MCF 10A (cell line): Measurements from ENCODE around the gene KCNMB1. TPM values are rescaled to one million over a fixed set of nuclear protein-coding genes. Genes with fewer than 3 reads are reported as not detected.

Experiments
- BruUV-seq: library from RNA; stranded (reverse); fragments of 400-500 nt; replicated peaks from 2 replicates; lab custom pipeline; 2021; lab: Mats Ljungman, UMichigan
- CTCF ChIA-PET: fragments of 300-600 bp; sonication (Branson Sonifier 250); formaldehyde crosslinking; extraction: SDS; loops from one replicate; lab custom pipeline; 2021; ENCODE audit warnings: antibody characterized with exemption, inconsistent platforms; lab: Yijun Ruan, JAX
- POLR2A ChIA-PET: fragments of 300-600, 350-650 bp; sonication (Branson Sonifier 250); formaldehyde crosslinking; extraction: SDS; loops from one replicate; lab custom pipeline; 2020; ENCODE audit warnings: antibody characterized with exemption, inconsistent platforms; lab: Yijun Ruan, JAX
- DNase-seq: peaks from one replicate; pipeline ENCODE4 v3.0.0-alpha.2; 2018; ENCODE audit not compliant: unreplicated experiment
- H3K27ac Mint-ChIP-seq: one replicate; pipeline ENCODE4 v1.8.0; 2022; ENCODE audit warnings: mild to moderate bottlenecking, low read depth, mixed read lengths; ENCODE audit not compliant: unreplicated experiment
- H3K27me3 Mint-ChIP-seq: one replicate; pipeline ENCODE4 v1.8.0; 2022; ENCODE audit warnings: mixed read lengths; ENCODE audit not compliant: insufficient read depth, unreplicated experiment
- H3K36me3 Mint-ChIP-seq: one replicate; pipeline ENCODE4 v1.8.0; 2022; ENCODE audit warnings: mild to moderate bottlenecking, moderate library complexity, mixed read lengths; ENCODE audit not compliant: insufficient read depth, unreplicated experiment
- H3K4me1 Mint-ChIP-seq: one replicate; pipeline ENCODE4 v1.8.0; 2022; ENCODE audit warnings: mixed read lengths; ENCODE audit not compliant: insufficient read depth, unreplicated experiment
- H3K4me3 Mint-ChIP-seq: one replicate; pipeline ENCODE4 v1.8.0; 2022; ENCODE audit warnings: mild to moderate bottlenecking, moderate library complexity, mixed read lengths; ENCODE audit not compliant: unreplicated experiment
- H3K9me3 Mint-ChIP-seq: one replicate; pipeline ENCODE4 v1.8.0; 2022; ENCODE audit warnings: mixed read lengths; ENCODE audit not compliant: unreplicated experiment
- CTCF ChIP-seq: fragments of 200-600 bp; IDR thresholded peaks from one replicate; pipeline ENCODE4 v1.8.0; 2022; ENCODE audit warnings: antibody characterized with exemption, mild to moderate bottlenecking; ENCODE audit not compliant: unreplicated experiment
- intact Hi-C: fragments of 100-400 bp; cut with micrococcal nuclease; formaldehyde crosslinking; loops from 2 replicates; pipeline ENCODE4 v1.14.1; 2022
- total RNA-seq: library from RNA; stranded (reverse); gene quantifications from 2 replicates; pipeline ENCODE4 v1.2.3, GENCODE V29; 2022

The KCNMB1 gene
- total RNA-seq, 1 experiment from 2014 or later, result not detected

- Mint-ChIP-seq H3K27ac (no peak overlapping the region), H3K4me1 (no peaks in the 10 kb centered on the region), H3K4me3 (no peak overlapping the region), H3K36me3 (no peaks in the 10 kb centered on the region), H3K27me3 (peaks cover 41% of the 10 kb centered on the region), H3K9me3 (no peaks in the 10 kb centered on the region)
- no TSS peak for BruUV-seq
- ChIA-PET CTCF (interaction anchor here (0.9 to 7.3 kb wide), 17 partner anchors 8 to 247 kb away, joined by 3 to 418 read pairs (median 6); no protein-coding TSS in a partner anchor), POLR2A (no interaction called here)
- intact Hi-C loops, result no loop called here
- TF ChIP-seq CTCF, result no peak
- no peak for DNase-seq
These were observed 41.8 kb upstream of the KCNMB1 start for GRCh38 chr5:170430866-170431437.

GRCh38 chr5:170430256-170430655, 41.1 kb upstream of the KCNMB1 start:
- Mint-ChIP-seq H3K9me3 (no peaks in the 10 kb centered on the region), H3K4me3 (no peak overlapping the region), H3K27me3 (peaks cover 41% of the 10 kb centered on the region), H3K36me3 (no peaks in the 10 kb centered on the region), H3K27ac (no peak overlapping the region), H3K4me1 (no peaks in the 10 kb centered on the region)
- DNase-seq, result no peak
- intact Hi-C loops, result no loop called here
- TF ChIP-seq CTCF, result no peak
- BruUV-seq, result no TSS peak
- ChIA-PET CTCF (interaction anchor here (0.6 to 7.3 kb wide), 5 partner anchors 161 to 205 kb away, joined by 3 to 418 read pairs (median 4); no protein-coding TSS in a partner anchor), POLR2A (no interaction called here)

GRCh38 chr5:170429014-170429413, 39.8 kb upstream of the KCNMB1 start:
- no TSS peak for BruUV-seq
- POLR2A ChIA-PET, result no interaction called here
- no peaks in the 10 kb centered on the region for H3K9me3 Mint-ChIP-seq
- CTCF ChIA-PET, result interaction anchor here (0.6 to 16.9 kb wide), 4 partner anchors 68 to 204 kb away, joined by 4 to 465 read pairs (median 113); no protein-coding TSS in a partner anchor
- TF ChIP-seq CTCF, result no peak
- peaks cover 50% of the 10 kb centered on the region for H3K27me3 Mint-ChIP-seq
- H3K4me3 Mint-ChIP-seq, result no peak overlapping the region
- DNase-seq, result no peak
- H3K27ac Mint-ChIP-seq, result no peak overlapping the region
- H3K4me1 Mint-ChIP-seq, result no peaks in the 10 kb centered on the region
- intact Hi-C loops, result no loop called here
- no peaks in the 10 kb centered on the region for H3K36me3 Mint-ChIP-seq

GRCh38 chr5:170427672-170428236, 38.6 kb upstream of the KCNMB1 start:
- intact Hi-C loops, result no loop called here
- no peaks in the 10 kb centered on the region for H3K4me1 Mint-ChIP-seq
- H3K27me3 Mint-ChIP-seq, result peaks cover 60% of the 10 kb centered on the region
- no TSS peak for BruUV-seq
- H3K4me3 Mint-ChIP-seq, result no peak overlapping the region
- H3K27ac Mint-ChIP-seq, result no peak overlapping the region
- no peak for TF ChIP-seq CTCF
- CTCF ChIA-PET, result interaction anchor here (0.5 to 16.9 kb wide), 16 partner anchors 9 to 948 kb away, joined by 3 to 465 read pairs (median 4); no protein-coding TSS in a partner anchor
- no peak for DNase-seq
- no peaks in the 10 kb centered on the region for H3K36me3 Mint-ChIP-seq
- H3K9me3 Mint-ChIP-seq, result no peaks in the 10 kb centered on the region
- POLR2A ChIA-PET, result interaction anchor here (0.7 to 1.3 kb wide), 3 partner anchors 13 to 191 kb away, joined by 3 to 4 read pairs (median 3); no protein-coding TSS in a partner anchor
